HEK293 (cell line): ENCODE results near the gene RHBDL2.

Experiments
- CTCF ChIA-PET: fragments of 350-600 bp; formaldehyde crosslinking; extraction: SDS; loops from one replicate; lab custom pipeline; 2021; ENCODE audit warnings: antibody characterized with exemption; lab: Yijun Ruan, JAX
- POLR2A ChIA-PET: fragments of 300-600 bp; formaldehyde crosslinking; extraction: SDS; loops from one replicate; lab custom pipeline; 2020; ENCODE audit warnings: antibody characterized with exemption, inconsistent platforms; lab: Yijun Ruan, JAX
- H3K27ac ChIP-seq: fragments of 200-500 bp; sonication (Bioruptor generic); 2 replicates; pipeline ENCODE4 v1.5.1; 2014; ENCODE audit warnings: low read depth, low read length, control low read depth, inconsistent platforms; ENCODE audit errors: extremely low read depth
- H3K36me3 ChIP-seq, 2 experiments: fragments of 200-500 bp in 1 of 2; sonication (Bioruptor generic) in 1 of 2; 1 replicate in 1 of 2; 2 replicates in 1 of 2; pipeline ENCODE4 v1.5.1; 2014 to 2017; ENCODE audit warnings: inconsistent platforms in 2 of 2, low read length in 2 of 2; ENCODE audit not compliant: control insufficient read depth in 2 of 2, insufficient read depth in 1 of 2
- H3K4me1 ChIP-seq: fragments of 200-500 bp; sonication (Bioruptor generic); 2 replicates; pipeline ENCODE4 v1.5.1; 2014; ENCODE audit warnings: mild to moderate bottlenecking, low read length, inconsistent platforms; ENCODE audit not compliant: control insufficient read depth, insufficient read depth
- H3K4me3 ChIP-seq: 2 replicates; pipeline ENCODE4 v1.5.1; 2011; ENCODE audit warnings: low read depth, mild to moderate bottlenecking, control low read depth, low read length, moderate library complexity
- H3K9me3 ChIP-seq: fragments of 200-500 bp; sonication (Bioruptor generic); 2 replicates; pipeline ENCODE4 v1.5.1; 2014; ENCODE audit warnings: low read depth, low read length, inconsistent platforms; ENCODE audit not compliant: control insufficient read depth, insufficient read depth
- KLF7 ChIP-seq: fragments of 450-650 bp; formaldehyde crosslinking; IDR thresholded peaks from 2 replicates; pipeline ENCODE4 v1.5.1; 2016; ENCODE audit warnings: missing biosample characterization, missing genetic modification characterization, borderline replicate concordance
- REPIN1 ChIP-seq: fragments of 450-650 bp; formaldehyde crosslinking; IDR thresholded peaks from 2 replicates; pipeline ENCODE4 v1.5.1; 2017; ENCODE audit warnings: missing biosample characterization, missing genetic modification characterization, low read depth
- SP2 ChIP-seq: fragments of 450-650 bp; formaldehyde crosslinking; IDR thresholded peaks from 2 replicates; pipeline ENCODE4 v1.5.1; 2016; ENCODE audit warnings: missing biosample characterization, missing genetic modification characterization
- SP7 ChIP-seq: fragments of 450-650 bp; formaldehyde crosslinking; IDR thresholded peaks from 2 replicates; pipeline ENCODE4 v1.5.1; 2016; ENCODE audit warnings: missing biosample characterization, missing genetic modification characterization
- ZBTB21 ChIP-seq: fragments of 450-650 bp; formaldehyde crosslinking; IDR thresholded peaks from 2 replicates; pipeline ENCODE4 v1.5.1; 2017; ENCODE audit warnings: missing biosample characterization, missing genetic modification characterization
- ZBTB8A ChIP-seq: fragments of 450-650 bp; formaldehyde crosslinking; IDR thresholded peaks from 2 replicates; pipeline ENCODE4 v1.5.1; 2016; ENCODE audit warnings: missing biosample characterization, missing genetic modification characterization
- ZFP69B ChIP-seq: fragments of 450-650 bp; formaldehyde crosslinking; IDR thresholded peaks from 2 replicates; pipeline ENCODE4 v1.5.1; 2016; ENCODE audit warnings: missing biosample characterization, missing genetic modification characterization
- ZNF138 ChIP-seq: fragments of 450-650 bp; formaldehyde crosslinking; IDR thresholded peaks from 2 replicates; pipeline ENCODE4 v1.5.1; 2016; ENCODE audit warnings: missing biosample characterization, missing genetic modification characterization, borderline replicate concordance
- ZNF23 ChIP-seq: fragments of 450-650 bp; formaldehyde crosslinking; IDR thresholded peaks from 2 replicates; pipeline ENCODE4 v1.5.1; 2016; ENCODE audit warnings: missing biosample characterization, missing genetic modification characterization, borderline replicate concordance
- ZNF350 ChIP-seq: fragments of 450-650 bp; formaldehyde crosslinking; IDR thresholded peaks from 2 replicates; pipeline ENCODE4 v1.5.0; 2017; ENCODE audit warnings: missing biosample characterization, mild to moderate bottlenecking, missing genetic modification characterization
- ZNF530 ChIP-seq: fragments of 450-650 bp; formaldehyde crosslinking; IDR thresholded peaks from 2 replicates; pipeline ENCODE4 v1.5.1; 2016; ENCODE audit warnings: low read depth, missing biosample characterization, missing genetic modification characterization
- ZNF776 ChIP-seq: fragments of 450-650 bp; formaldehyde crosslinking; IDR thresholded peaks from 2 replicates; pipeline ENCODE4 v1.5.0; 2017; ENCODE audit warnings: missing biosample characterization, missing genetic modification characterization, borderline replicate concordance
- ZNF837 ChIP-seq: fragments of 450-650 bp; formaldehyde crosslinking; IDR thresholded peaks from 2 replicates; pipeline ENCODE4 v1.5.1; 2016; ENCODE audit warnings: missing biosample characterization, missing genetic modification characterization
- TF ChIP-seq, protein P1 (sequence below): fragments of 450-650 bp; formaldehyde crosslinking; IDR thresholded peaks from 2 replicates; pipeline ENCODE4 v1.5.1; 2016; ENCODE audit warnings: missing biosample characterization, missing genetic modification characterization
- TF ChIP-seq, protein P2 (sequence below): fragments of 450-650 bp; formaldehyde crosslinking; IDR thresholded peaks from 2 replicates; pipeline ENCODE4 v1.5.1; 2016; ENCODE audit warnings: missing biosample characterization, missing genetic modification characterization
- TF ChIP-seq, protein P3 (sequence below): fragments of 450-650 bp; formaldehyde crosslinking; IDR thresholded peaks from 2 replicates; pipeline ENCODE4 v1.5.1; 2016; ENCODE audit warnings: missing biosample characterization, missing genetic modification characterization
- TF ChIP-seq, protein P4 (sequence below): fragments of 450-650 bp; formaldehyde crosslinking; conservative IDR thresholded peaks from 2 replicates; pipeline ENCODE4 v1.5.1; 2016; ENCODE audit warnings: low read depth, missing biosample characterization, missing genetic modification characterization
- TF ChIP-seq, protein P5 (sequence below): fragments of 450-650 bp; formaldehyde crosslinking; IDR thresholded peaks from 2 replicates; pipeline ENCODE4 v1.5.1; 2016; ENCODE audit warnings: missing biosample characterization, missing genetic modification characterization
- TF ChIP-seq, protein P6 (sequence below): sonication (generic); formaldehyde crosslinking; IDR thresholded peaks from 2 replicates; pipeline ENCODE4 v1.8.1; 2022; ENCODE audit warnings: mild to moderate bottlenecking, moderate library complexity, missing genetic modification reagents

Gene RHBDL2, protein sequence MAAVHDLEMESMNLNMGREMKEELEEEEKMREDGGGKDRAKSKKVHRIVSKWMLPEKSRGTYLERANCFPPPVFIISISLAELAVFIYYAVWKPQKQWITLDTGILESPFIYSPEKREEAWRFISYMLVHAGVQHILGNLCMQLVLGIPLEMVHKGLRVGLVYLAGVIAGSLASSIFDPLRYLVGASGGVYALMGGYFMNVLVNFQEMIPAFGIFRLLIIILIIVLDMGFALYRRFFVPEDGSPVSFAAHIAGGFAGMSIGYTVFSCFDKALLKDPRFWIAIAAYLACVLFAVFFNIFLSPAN

DNA sequence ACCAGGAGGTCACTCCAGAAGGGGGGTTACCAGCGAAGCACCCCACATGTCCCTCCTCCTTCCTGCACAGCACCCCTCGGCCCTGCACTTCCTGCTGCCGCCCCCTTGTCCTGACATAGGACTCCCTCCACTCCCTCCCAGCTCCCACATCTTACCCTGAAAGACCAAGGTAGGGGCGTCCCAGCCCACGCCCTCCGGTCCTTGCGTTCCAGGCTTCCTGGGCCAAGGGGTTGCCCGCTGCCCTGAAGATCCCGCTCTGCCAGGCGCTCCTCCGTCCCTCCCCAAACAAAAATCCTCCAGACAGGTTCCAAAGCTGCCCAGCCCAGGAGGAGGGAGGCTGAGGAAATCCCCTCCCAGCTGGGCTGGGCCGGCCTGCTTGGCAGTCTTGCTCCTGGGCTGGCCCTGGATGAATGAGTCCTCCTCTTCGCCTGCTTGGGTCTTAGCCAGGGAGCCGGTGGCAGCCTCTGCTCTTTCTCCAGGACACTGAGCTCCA is at the start of gene RHBDL2:
Gene RHBDL2 (minus strand): TSS at position 304 of the 493 bp plus-strand sequence. CDS start 22,618 bp downstream, outside the sequence.
- H3K9me3 ChIP-seq: no peaks in the 10 kb centered on the region
- H3K36me3 ChIP-seq: no peaks in the 10 kb centered on the region
- no peak within 1 kb of the TSS for H3K27ac ChIP-seq
- ChIA-PET CTCF (no interaction called here), POLR2A (no interaction called here)
- H3K4me1 ChIP-seq: no peaks in the 10 kb centered on the region
- TF ChIP-seq ZNF350 (tag by site-specific recombination) (no peak), SP7 (tag by site-specific recombination) (no peak), SP2 (0 out of 2 replicates have a peak, but pooled peaks have one; percentile 16)
- H3K4me3 ChIP-seq: no peak within 1 kb of the TSS

DNA sequence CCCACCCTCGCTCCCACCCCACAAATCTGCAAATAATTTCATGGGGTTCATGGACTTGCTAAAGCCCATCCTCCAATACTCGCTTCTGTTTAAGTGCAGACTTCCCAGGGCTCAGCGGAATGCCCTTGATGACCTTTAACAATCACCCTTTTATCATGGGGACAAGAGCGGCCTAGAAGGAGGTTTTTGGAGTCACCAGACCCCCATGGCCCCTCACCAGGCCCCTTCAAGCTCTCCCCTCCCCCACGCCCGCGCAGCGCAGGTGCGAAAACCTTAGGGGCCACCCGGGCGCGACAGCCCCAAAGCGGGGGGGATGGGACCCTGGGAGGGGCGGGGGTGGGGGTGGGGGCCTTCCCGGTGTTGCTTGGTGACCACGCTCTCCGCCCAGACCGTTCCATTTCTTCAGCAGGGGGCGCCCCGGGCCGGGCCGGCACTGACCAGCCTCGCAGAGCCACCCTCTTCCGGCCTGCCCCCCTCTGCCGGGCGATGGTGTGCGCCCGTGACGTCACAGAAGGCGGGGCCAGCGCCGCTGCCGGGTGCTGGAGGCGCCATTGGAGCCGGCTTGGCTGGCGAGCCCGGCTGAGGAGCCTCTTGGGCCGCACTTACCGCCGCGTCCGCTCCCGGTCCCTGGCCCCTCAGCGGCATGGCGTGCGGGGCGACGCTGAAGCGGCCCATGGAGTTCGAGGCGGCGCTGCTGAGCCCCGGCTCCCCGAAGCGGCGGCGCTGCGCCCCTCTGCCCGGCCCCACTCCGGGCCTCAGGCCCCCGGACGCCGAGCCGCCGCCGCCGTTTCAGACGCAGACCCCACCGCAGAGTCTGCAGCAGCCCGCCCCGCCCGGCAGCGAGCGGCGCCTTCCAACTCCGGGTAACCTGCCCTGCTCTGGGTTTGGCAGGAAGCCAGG is 49.4 kb upstream of the RHBDL2 start, which contains the start of gene AKIRIN1:
Gene AKIRIN1 (plus strand): TSS at position 539 of the 900 bp plus-strand sequence. CDS start 105 bp downstream, at position 644.
- ChIA-PET POLR2A (interaction anchor here (0.6 to 1.0 kb wide), 3 partner anchors 14 to 1590 kb away, joined by 3 to 5 read pairs (median 3); partner anchors contain the start of gene NDUFS5), CTCF (interaction anchor here (1.6 kb wide), 1 partner anchor 101 kb away, joined by 4 read pairs; no protein-coding TSS in a partner anchor)
- Histone ChIP-seq H3K4me1 (peaks cover 10% of the 10 kb centered on the region; the same call in 1 of the 2 replicates), H3K4me3 (peak within 1 kb of the TSS; percentile 64), H3K9me3 (no peaks in the 10 kb centered on the region), H3K36me3 (peaks cover 14 to 32% of the 10 kb centered on the region in 2 experiments; a peak in 2 of 3 replicates), H3K27ac (peak within 1 kb of the TSS; percentile 89)
- no peak for TF ChIP-seq ZNF23 (tag by site-specific recombination)
- TF ChIP-seq ZNF138 (tag by site-specific recombination): no peak
- no peak for TF ChIP-seq ZNF350 (tag by site-specific recombination)
- TF ChIP-seq, protein P1, sequence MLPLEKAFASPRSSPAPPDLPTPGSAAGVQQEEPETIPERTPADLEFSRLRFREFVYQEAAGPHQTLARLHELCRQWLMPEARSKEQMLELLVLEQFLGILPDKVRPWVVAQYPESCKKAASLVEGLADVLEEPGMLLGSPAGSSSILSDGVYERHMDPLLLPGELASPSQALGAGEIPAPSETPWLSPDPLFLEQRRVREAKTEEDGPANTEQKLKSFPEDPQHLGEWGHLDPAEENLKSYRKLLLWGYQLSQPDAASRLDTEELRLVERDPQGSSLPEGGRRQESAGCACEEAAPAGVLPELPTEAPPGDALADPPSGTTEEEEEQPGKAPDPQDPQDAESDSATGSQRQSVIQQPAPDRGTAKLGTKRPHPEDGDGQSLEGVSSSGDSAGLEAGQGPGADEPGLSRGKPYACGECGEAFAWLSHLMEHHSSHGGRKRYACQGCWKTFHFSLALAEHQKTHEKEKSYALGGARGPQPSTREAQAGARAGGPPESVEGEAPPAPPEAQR: no peak
- peak; percentile 48; the same call in 1 of the 2 replicates for TF ChIP-seq ZBTB8A (tag by site-specific recombination)
- TF ChIP-seq ZBTB21 (tag by site-specific recombination): peak; percentile 33; the same call in 1 of the 2 replicates
- TF ChIP-seq KLF7 (tag by site-specific recombination): 0 out of 2 replicates have a peak, but pooled peaks have one; percentile 29
- TF ChIP-seq ZNF776: no peak
- peak; percentile 58; the same call in 1 of the 2 replicates for TF ChIP-seq ZFP69B (tag by site-specific recombination)
- TF ChIP-seq ZNF837 (tag by site-specific recombination): no peak
- TF ChIP-seq, protein P2, sequence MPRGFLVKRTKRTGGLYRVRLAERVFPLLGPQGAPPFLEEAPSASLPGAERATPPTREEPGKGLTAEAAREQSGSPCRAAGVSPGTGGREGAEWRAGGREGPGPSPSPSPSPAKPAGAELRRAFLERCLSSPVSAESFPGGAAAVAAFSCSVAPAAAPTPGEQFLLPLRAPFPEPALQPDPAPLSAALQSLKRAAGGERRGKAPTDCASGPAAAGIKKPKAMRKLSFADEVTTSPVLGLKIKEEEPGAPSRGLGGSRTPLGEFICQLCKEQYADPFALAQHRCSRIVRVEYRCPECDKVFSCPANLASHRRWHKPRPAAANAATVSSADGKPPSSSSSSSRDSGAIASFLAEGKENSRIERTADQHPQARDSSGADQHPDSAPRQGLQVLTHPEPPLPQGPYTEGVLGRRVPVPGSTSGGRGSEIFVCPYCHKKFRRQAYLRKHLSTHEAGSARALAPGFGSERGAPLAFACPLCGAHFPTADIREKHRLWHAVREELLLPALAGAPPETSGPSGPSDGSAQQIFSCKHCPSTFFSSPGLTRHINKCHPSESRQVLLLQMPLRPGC: peak; percentile 33; the same call in 1 of the 2 replicates
- TF ChIP-seq, protein P3, sequence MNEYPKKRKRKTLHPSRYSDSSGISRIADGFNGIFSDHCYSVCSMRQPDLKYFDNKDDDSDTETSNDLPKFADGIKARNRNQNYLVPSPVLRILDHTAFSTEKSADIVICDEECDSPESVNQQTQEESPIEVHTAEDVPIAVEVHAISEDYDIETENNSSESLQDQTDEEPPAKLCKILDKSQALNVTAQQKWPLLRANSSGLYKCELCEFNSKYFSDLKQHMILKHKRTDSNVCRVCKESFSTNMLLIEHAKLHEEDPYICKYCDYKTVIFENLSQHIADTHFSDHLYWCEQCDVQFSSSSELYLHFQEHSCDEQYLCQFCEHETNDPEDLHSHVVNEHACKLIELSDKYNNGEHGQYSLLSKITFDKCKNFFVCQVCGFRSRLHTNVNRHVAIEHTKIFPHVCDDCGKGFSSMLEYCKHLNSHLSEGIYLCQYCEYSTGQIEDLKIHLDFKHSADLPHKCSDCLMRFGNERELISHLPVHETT: no peak
- TF ChIP-seq, protein P4, sequence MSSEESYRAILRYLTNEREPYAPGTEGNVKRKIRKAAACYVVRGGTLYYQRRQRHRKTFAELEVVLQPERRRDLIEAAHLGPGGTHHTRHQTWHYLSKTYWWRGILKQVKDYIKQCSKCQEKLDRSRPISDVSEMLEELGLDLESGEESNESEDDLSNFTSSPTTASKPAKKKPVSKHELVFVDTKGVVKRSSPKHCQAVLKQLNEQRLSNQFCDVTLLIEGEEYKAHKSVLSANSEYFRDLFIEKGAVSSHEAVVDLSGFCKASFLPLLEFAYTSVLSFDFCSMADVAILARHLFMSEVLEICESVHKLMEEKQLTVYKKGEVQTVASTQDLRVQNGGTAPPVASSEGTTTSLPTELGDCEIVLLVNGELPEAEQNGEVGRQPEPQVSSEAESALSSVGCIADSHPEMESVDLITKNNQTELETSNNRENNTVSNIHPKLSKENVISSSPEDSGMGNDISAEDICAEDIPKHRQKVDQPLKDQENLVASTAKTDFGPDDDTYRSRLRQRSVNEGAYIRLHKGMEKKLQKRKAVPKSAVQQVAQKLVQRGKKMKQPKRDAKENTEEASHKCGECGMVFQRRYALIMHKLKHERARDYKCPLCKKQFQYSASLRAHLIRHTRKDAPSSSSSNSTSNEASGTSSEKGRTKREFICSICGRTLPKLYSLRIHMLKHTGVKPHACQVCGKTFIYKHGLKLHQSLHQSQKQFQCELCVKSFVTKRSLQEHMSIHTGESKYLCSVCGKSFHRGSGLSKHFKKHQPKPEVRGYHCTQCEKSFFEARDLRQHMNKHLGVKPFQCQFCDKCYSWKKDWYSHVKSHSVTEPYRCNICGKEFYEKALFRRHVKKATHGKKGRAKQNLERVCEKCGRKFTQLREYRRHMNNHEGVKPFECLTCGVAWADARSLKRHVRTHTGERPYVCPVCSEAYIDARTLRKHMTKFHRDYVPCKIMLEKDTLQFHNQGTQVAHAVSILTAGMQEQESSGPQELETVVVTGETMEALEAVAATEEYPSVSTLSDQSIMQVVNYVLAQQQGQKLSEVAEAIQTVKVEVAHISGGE: 0 out of 2 replicates have a peak, but pooled peaks have one; percentile 19
- no peak for TF ChIP-seq ZNF530 (tag by site-specific recombination)
- TF ChIP-seq, protein P5, sequence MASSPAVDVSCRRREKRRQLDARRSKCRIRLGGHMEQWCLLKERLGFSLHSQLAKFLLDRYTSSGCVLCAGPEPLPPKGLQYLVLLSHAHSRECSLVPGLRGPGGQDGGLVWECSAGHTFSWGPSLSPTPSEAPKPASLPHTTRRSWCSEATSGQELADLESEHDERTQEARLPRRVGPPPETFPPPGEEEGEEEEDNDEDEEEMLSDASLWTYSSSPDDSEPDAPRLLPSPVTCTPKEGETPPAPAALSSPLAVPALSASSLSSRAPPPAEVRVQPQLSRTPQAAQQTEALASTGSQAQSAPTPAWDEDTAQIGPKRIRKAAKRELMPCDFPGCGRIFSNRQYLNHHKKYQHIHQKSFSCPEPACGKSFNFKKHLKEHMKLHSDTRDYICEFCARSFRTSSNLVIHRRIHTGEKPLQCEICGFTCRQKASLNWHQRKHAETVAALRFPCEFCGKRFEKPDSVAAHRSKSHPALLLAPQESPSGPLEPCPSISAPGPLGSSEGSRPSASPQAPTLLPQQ (tag by site-specific recombination): peak; percentile 39
- TF ChIP-seq REPIN1 (tag by site-specific recombination): no peak
- TF ChIP-seq, protein P6, sequence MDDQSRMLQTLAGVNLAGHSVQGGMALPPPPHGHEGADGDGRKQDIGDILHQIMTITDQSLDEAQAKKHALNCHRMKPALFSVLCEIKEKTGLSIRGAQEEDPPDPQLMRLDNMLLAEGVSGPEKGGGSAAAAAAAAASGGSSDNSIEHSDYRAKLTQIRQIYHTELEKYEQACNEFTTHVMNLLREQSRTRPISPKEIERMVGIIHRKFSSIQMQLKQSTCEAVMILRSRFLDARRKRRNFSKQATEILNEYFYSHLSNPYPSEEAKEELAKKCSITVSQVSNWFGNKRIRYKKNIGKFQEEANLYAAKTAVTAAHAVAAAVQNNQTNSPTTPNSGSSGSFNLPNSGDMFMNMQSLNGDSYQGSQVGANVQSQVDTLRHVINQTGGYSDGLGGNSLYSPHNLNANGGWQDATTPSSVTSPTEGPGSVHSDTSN (CRISPR knock-in tag): peak; percentile 36; the same call in 1 of the 2 replicates
